Hepatocyte (in vitro differentiated cells): ENCODE measurements around the gene KCNQ5.

ENCODE experiments used
- EZH2 ChIP-seq: fragments of 200-600 bp; sonication (generic); IDR thresholded peaks from 2 replicates; pipeline ENCODE4 v1.6.1; 2016; ENCODE audit warnings: antibody characterized with exemption, mild to moderate bottlenecking, borderline replicate concordance
- TF ChIP-seq, protein P1 (sequence below): fragments of 200-600 bp; sonication (generic); IDR thresholded peaks from 2 replicates; pipeline ENCODE4 v1.5.1; 2016; ENCODE audit warnings: antibody characterized with exemption, mild to moderate bottlenecking; ENCODE audit not compliant: poor library complexity

DNA sequence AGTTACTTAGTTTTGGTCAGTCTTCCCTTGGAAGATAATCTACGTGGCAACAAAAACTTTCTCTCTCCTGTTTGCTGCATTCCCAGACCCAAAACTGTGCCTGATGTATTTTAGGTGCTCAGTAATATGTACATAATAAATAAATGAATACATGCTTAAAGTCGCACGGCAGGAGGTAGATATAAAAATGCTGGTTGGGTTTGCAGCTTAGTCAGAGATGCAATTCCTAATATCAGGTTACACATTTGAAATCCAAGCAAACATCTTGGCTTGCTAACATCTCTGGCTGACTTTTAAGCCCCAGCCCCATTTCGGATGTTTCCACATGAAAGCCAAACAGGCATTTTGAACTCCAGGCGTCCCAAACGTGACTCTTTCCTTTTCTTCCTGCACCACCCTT, 91.0 kb downstream of the KCNQ5 start:
- TF ChIP-seq EZH2, result no peak
- TF ChIP-seq, protein P1, sequence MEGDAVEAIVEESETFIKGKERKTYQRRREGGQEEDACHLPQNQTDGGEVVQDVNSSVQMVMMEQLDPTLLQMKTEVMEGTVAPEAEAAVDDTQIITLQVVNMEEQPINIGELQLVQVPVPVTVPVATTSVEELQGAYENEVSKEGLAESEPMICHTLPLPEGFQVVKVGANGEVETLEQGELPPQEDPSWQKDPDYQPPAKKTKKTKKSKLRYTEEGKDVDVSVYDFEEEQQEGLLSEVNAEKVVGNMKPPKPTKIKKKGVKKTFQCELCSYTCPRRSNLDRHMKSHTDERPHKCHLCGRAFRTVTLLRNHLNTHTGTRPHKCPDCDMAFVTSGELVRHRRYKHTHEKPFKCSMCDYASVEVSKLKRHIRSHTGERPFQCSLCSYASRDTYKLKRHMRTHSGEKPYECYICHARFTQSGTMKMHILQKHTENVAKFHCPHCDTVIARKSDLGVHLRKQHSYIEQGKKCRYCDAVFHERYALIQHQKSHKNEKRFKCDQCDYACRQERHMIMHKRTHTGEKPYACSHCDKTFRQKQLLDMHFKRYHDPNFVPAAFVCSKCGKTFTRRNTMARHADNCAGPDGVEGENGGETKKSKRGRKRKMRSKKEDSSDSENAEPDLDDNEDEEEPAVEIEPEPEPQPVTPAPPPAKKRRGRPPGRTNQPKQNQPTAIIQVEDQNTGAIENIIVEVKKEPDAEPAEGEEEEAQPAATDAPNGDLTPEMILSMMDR, result no peak
